ENCODE data around the gene COX6B1.
A peak's percentile ranks its signal among the peaks of the same experiment; 100 is the strongest.
"Not testable (repeated sequence)": the region's sequence is repeated elsewhere in the genome, so short reads cannot be mapped to it uniquely, and the experiment has no call there.

COX6B1 gene

DNA sequence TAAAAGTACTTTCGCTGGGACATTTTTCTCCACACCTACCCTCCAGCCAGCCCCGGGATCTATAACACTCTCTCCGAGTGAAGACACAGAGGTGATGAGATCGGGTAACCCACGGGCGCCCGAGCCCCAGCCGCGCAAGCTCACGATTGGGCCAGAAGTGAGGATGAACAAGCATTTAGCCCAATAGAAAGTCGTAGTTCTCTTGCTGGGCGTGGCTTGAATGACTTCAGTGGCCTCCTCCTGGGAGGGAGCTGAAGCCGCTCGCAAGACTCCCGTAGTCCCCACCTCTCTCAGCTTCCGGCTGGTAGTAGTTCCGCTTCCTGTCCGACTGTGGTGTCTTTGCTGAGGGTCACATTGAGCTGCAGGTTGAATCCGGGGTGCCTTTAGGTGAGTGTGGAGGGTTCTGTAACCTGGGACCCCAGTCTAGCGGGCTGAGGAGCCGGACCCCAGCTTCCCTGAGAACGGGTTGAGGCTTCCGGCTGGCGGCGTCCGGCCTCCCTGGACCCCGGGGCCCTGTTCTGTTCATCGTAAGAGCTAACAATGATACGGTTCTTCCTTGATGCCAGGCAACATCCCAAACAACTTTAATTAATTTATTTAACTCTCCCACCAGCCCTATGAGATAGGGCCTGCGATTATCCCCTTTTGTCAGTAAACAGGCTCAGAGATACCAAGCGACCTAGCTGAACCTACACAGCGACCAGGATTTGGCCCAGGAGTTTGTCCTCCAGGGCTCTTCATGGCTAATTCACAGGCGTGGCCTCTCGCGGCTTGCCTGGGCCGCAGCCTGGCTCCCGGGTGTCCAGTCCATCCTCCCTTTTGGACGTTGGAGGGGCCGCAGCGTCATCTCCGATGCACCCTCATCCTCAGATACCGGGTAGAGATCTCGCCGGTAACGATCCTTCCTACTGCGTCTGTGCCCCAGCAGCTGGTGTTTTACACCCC is at the start of gene COX6B1:
Gene COX6B1 (plus strand): TSS at position 307 of the 945 bp plus-strand sequence. CDS start 2,921 bp downstream, outside the sequence.
- peak within 1 kb of the TSS; percentile 88 for H3K27ac ChIP-seq
- TF ChIP-seq, protein P1, sequence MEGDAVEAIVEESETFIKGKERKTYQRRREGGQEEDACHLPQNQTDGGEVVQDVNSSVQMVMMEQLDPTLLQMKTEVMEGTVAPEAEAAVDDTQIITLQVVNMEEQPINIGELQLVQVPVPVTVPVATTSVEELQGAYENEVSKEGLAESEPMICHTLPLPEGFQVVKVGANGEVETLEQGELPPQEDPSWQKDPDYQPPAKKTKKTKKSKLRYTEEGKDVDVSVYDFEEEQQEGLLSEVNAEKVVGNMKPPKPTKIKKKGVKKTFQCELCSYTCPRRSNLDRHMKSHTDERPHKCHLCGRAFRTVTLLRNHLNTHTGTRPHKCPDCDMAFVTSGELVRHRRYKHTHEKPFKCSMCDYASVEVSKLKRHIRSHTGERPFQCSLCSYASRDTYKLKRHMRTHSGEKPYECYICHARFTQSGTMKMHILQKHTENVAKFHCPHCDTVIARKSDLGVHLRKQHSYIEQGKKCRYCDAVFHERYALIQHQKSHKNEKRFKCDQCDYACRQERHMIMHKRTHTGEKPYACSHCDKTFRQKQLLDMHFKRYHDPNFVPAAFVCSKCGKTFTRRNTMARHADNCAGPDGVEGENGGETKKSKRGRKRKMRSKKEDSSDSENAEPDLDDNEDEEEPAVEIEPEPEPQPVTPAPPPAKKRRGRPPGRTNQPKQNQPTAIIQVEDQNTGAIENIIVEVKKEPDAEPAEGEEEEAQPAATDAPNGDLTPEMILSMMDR (conservative IDR thresholded peaks at IDR 0.05): no peak
- TF ChIP-seq ZFX (IDR thresholded peaks at IDR 0.05): peak; percentile 64; the same call in 1 of the 2 replicates

GRCh38 chr19:35601971-35602370 is 46.2 kb upstream of the COX6B1 start:
- no peak overlapping the region for H3K27ac ChIP-seq
- no peak for TF ChIP-seq ZFX (IDR thresholded peaks at IDR 0.05)
- TF ChIP-seq, protein P1 (conservative IDR thresholded peaks at IDR 0.05): no peak

DNA sequence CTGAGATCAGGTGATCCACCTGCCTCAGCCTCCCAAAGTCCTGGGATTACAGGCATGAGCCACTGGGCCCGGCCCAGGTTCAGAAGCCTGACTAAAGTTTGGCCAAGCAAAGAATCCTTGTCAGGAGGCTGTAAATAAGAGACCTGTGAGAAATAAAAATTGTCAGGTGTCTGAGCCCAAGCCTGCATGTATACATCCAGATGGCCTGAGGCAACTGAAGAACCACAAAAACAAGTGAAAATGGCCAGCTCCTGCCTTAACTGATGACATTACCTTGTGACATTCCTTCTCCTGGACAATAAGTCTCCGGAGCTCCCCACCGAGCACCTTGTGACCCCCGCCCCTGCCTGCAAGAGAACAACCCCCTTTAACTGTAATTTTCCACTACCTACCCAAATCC is 43.7 kb upstream of the COX6B1 start:
- not testable (repeated sequence) for H3K27ac ChIP-seq

DNA sequence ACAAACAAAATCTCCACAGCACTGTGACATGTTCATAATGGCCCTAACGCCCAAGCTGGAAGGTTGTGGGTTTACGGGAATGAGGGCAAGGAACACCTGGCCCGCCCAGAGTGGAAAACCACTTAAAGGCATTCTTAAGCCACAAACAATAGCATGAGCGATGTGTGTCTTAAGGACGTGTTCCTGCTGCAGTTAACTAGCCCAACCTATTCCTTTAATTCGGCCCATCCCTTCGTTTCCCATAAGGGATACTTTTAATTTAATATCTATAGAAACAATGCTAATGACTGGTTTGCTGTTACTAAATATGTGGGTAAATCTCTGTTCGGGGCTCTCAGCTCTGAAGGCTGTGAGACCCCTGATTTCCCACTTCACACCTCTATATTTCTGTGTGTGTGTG is 41.0 kb upstream of the COX6B1 start:
- not testable (repeated sequence) for H3K27ac ChIP-seq

DNA sequence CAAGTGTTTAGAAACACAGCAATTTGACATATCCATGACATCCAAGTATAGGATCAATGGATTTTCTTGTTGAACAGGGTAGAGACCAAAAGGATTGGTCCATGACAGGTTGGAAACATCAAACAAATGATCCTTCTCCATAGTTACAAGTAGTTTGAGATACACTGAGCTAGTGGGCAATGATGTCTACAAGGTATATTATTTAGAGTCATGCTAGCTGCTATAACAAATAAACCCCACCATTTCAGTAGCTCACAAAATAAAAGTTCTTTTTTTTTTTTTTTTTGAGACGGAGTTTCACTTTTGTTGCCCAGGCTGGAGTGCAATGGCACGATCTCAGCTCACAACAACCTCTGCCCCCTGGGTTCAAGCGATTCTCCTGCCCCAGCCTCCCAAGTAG is 40.5 kb upstream of the COX6B1 start:
- TF ChIP-seq ZFX (IDR thresholded peaks at IDR 0.05): no peak
- TF ChIP-seq, protein P1 (conservative IDR thresholded peaks at IDR 0.05): no peak

DNA sequence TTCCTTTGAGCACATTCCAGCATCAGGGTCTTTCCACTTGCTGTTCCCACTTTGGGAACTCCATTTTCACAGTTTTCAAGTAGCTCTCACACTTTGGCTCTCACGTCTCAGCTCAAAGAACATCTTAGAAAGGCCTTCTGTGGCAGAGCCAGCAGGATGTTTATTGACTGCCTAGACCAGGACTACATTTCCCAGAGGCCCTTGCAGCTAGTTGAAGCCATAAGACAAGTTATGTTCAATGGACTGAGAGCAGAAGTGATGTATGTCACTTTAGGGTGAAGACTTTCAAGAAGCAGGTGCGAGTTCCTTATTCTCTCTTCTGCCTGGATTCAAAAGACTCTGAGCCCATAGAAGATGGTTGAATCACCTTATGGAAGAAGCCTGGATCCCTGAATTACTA is 39.9 kb upstream of the COX6B1 start:
- TF ChIP-seq, protein P1 (conservative IDR thresholded peaks at IDR 0.05): no peak
- no peak for TF ChIP-seq ZFX (IDR thresholded peaks at IDR 0.05)
- H3K27ac ChIP-seq: no peak overlapping the region

More for the DNA sequence above, 40.5 kb upstream of the COX6B1 start:
- H3K27ac ChIP-seq: no peak overlapping the region

- TF ChIP-seq, protein P1 (conservative IDR thresholded peaks at IDR 0.05): no peak
- TF ChIP-seq ZFX (IDR thresholded peaks at IDR 0.05): no peak
- no peak overlapping the region for H3K27ac ChIP-seq
Observed at GRCh38 chr19:35609851-35610353, 38.2 kb upstream of the COX6B1 start.

DNA sequence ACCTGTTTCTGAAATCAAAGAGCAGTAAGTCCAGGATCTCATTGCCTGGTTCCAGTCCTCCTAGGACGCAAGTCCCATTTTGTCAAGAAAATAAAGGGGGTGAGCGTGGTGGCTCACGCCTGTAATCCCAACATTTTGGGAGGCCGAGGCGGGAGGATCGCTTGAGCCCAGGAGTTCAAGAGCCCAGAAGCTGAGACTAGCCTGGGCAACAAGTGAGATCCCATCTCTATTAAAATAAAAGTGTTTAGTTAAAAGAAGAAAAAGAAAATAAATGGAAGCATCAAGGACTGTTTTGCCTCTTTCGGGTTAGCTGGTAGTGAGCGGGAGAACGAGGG is 35.9 kb upstream of the COX6B1 start:
- H3K27ac ChIP-seq: peak overlapping the region; percentile 76; the same call in 1 of the 2 replicates
- no peak for TF ChIP-seq ZFX (IDR thresholded peaks at IDR 0.05)
- TF ChIP-seq, protein P1 (conservative IDR thresholded peaks at IDR 0.05): no peak
